ENCODE measurements around the gene PBRM1. TPM values are rescaled to one million over a fixed set of nuclear protein-coding genes. Genes with fewer than 3 reads are reported as not detected.
"Not testable (repeated sequence)": the region's sequence is repeated elsewhere in the genome, so short reads cannot be mapped to it uniquely, and the experiment has no call there.

The PBRM1 gene
- polyA plus RNA-seq, 1 donor (not counting 4 experiments of a cell fraction or from before 2014, with no cell fraction given), result 26.0 TPM

- Histone ChIP-seq H3K9me1 (ENCODE audit: control insufficient read depth, extremely low read depth, insufficient read depth, low read length) (peaks cover 3% of the 10 kb centered on the region), H3K9me3 (ENCODE audit: control insufficient read depth, low read depth, low read length) (no peaks in the 10 kb centered on the region), H3K27ac (ENCODE audit: control insufficient read depth, insufficient read depth, low read length) (no peak overlapping the region), H4K20me1 (ENCODE audit: control insufficient read depth, extremely low read depth, insufficient read depth, low read length) (peaks cover 3% of the 10 kb centered on the region), H3K27me3 (ENCODE audit: control insufficient read depth, extremely low read depth, insufficient read depth, low read length) (no peaks in the 10 kb centered on the region), H2AFZ (ENCODE audit: control insufficient read depth, low read length) (no peak overlapping the region), H3K4me2 (ENCODE audit: control insufficient read depth, extremely low read depth, insufficient read depth, low read depth, low read length) (no peak overlapping the region), H3K36me3 (ENCODE audit: control insufficient read depth in 2 of 2, extremely low read depth in 1 of 2, insufficient read depth in 2 of 2, low read length in 2 of 2) (peaks cover 12 to 19% of the 10 kb centered on the region in 2 experiments), H3K4me3 (ENCODE audit: control insufficient read depth in 2 of 3, extremely low read depth in 1 of 3, insufficient read depth in 2 of 3, low read depth in 1 of 3, low read length in 3 of 3) (no peak overlapping the region), H3K4me1 (ENCODE audit: control insufficient read depth, extremely low read depth, insufficient read depth, low read length) (peaks cover 31% of the 10 kb centered on the region), H3K79me2 (ENCODE audit: control insufficient read depth, insufficient read depth, low read length) (peaks cover 11% of the 10 kb centered on the region), H3K9ac (ENCODE audit: control insufficient read depth, extremely low read depth, insufficient read depth, low read length) (no peak overlapping the region)
- FAIRE-seq (no peak), DNase-seq (ENCODE audit: low read depth, low spot score) (no peak)
- dilution Hi-C loops (cut with MboI; ENCODE audit: extremely low pct_ligation_motif_present, low sequenced_read_pairs), result no loop called here
- TF ChIP-seq EZH2 (IDR thresholded peaks at IDR 0.05; ENCODE audit: low read length), result no peak
- TF ChIP-seq CTCF (optimal IDR thresholded peaks at IDR 0.05 in 1 of 3, IDR thresholded peaks at IDR 0.05 in 1 of 3, conservative IDR thresholded peaks at IDR 0.05 in 1 of 3; ENCODE audit: extremely low read depth in 1 of 3, insufficient read depth in 2 of 3, low read length in 3 of 3), result no peak
These were observed 157.8 kb downstream of the PBRM1 start for GRCh38 chr3:52527732-52528585.

- no peak for FAIRE-seq
- peaks cover 8% of the 10 kb centered on the region for H3K79me2 ChIP-seq (ENCODE audit: control insufficient read depth, insufficient read depth, low read length)
- H3K4me1 ChIP-seq (ENCODE audit: control insufficient read depth, extremely low read depth, insufficient read depth, low read length), result peaks cover 25% of the 10 kb centered on the region
- H3K27ac ChIP-seq (ENCODE audit: control insufficient read depth, insufficient read depth, low read length), result no peak overlapping the region
- no peak overlapping the region for H3K4me2 ChIP-seq (ENCODE audit: control insufficient read depth, extremely low read depth, insufficient read depth, low read depth, low read length)
- dilution Hi-C loops (cut with MboI; ENCODE audit: extremely low pct_ligation_motif_present, low sequenced_read_pairs), result no loop called here
- H3K9me1 ChIP-seq (ENCODE audit: control insufficient read depth, extremely low read depth, insufficient read depth, low read length), result peaks cover 3% of the 10 kb centered on the region
- peaks cover 3% of the 10 kb centered on the region for H4K20me1 ChIP-seq (ENCODE audit: control insufficient read depth, extremely low read depth, insufficient read depth, low read length)
- H3K9ac ChIP-seq (ENCODE audit: control insufficient read depth, extremely low read depth, insufficient read depth, low read length), result no peak overlapping the region
- no peaks in the 10 kb centered on the region for H3K27me3 ChIP-seq (ENCODE audit: control insufficient read depth, extremely low read depth, insufficient read depth, low read length)
- H3K9me3 ChIP-seq (ENCODE audit: control insufficient read depth, low read depth, low read length), result no peaks in the 10 kb centered on the region
- no peak overlapping the region for H2AFZ ChIP-seq (ENCODE audit: control insufficient read depth, low read length)
- DNase-seq (ENCODE audit: low read depth, low spot score), result no peak
- peaks cover 12 to 19% of the 10 kb centered on the region in 2 experiments for H3K36me3 ChIP-seq (ENCODE audit: control insufficient read depth in 2 of 2, extremely low read depth in 1 of 2, insufficient read depth in 2 of 2, low read length in 2 of 2)
- no peak for TF ChIP-seq CTCF (optimal IDR thresholded peaks at IDR 0.05 in 1 of 3, IDR thresholded peaks at IDR 0.05 in 1 of 3, conservative IDR thresholded peaks at IDR 0.05 in 1 of 3; ENCODE audit: extremely low read depth in 1 of 3, insufficient read depth in 2 of 3, low read length in 3 of 3)
- TF ChIP-seq EZH2 (IDR thresholded peaks at IDR 0.05; ENCODE audit: low read length), result no peak
- H3K4me3 ChIP-seq (ENCODE audit: control insufficient read depth in 2 of 3, extremely low read depth in 1 of 3, insufficient read depth in 2 of 3, low read depth in 1 of 3, low read length in 3 of 3), result no peak overlapping the region
These were observed 158.5 kb downstream of the PBRM1 start for GRCh38 chr3:52527039-52527731.

GRCh38 chr3:52526671-52527038 is 159.1 kb downstream of the PBRM1 start:
- dilution Hi-C loops (cut with MboI; ENCODE audit: extremely low pct_ligation_motif_present, low sequenced_read_pairs); H3K27me3 ChIP-seq (ENCODE audit: control insufficient read depth, extremely low read depth, insufficient read depth, low read length); DNase-seq (ENCODE audit: low read depth, low spot score); H4K20me1 ChIP-seq (ENCODE audit: control insufficient read depth, extremely low read depth, insufficient read depth, low read length); H3K4me2 ChIP-seq (ENCODE audit: control insufficient read depth, extremely low read depth, insufficient read depth, low read depth, low read length); FAIRE-seq; H3K9me3 ChIP-seq (ENCODE audit: control insufficient read depth, low read depth, low read length); H3K27ac ChIP-seq (ENCODE audit: control insufficient read depth, insufficient read depth, low read length); H3K79me2 ChIP-seq (ENCODE audit: control insufficient read depth, insufficient read depth, low read length); H3K4me3 ChIP-seq (ENCODE audit: control insufficient read depth in 2 of 3, extremely low read depth in 1 of 3, insufficient read depth in 2 of 3, low read depth in 1 of 3, low read length in 3 of 3); H3K9ac ChIP-seq (ENCODE audit: control insufficient read depth, extremely low read depth, insufficient read depth, low read length); H2AFZ ChIP-seq (ENCODE audit: control insufficient read depth, low read length); H3K9me1 ChIP-seq (ENCODE audit: control insufficient read depth, extremely low read depth, insufficient read depth, low read length): not testable (repeated sequence)
- Histone ChIP-seq H3K36me3 (ENCODE audit: control insufficient read depth in 2 of 2, extremely low read depth in 1 of 2, insufficient read depth in 2 of 2, low read length in 2 of 2) (peaks cover 12 to 16% of the 10 kb centered on the region in 2 experiments), H3K4me1 (ENCODE audit: control insufficient read depth, extremely low read depth, insufficient read depth, low read length) (peaks cover 20% of the 10 kb centered on the region)

Measured in keratinocyte (primary cell).